Suprapubic skin (tissue), 4 donors: ENCODE data around the gene ANLN. TPM values are rescaled to one million over a fixed set of nuclear protein-coding genes. Genes with fewer than 3 reads are reported as not detected.

Experiments
- DNase-seq, 2 donors: peaks; one replicate each; pipeline ENCODE4 v3.0.0-alpha.2; 2019; ENCODE audit warnings: low spot score in 2 of 2
- H3K27ac ChIP-seq: fragments of 200-600 bp; sonication (generic); one replicate; pipeline ENCODE4 v1.5.1; 2019
- H3K27me3 ChIP-seq: fragments of 200-600 bp; sonication (generic); one replicate; pipeline ENCODE4 v1.5.1; 2019
- H3K36me3 ChIP-seq: fragments of 200-600 bp; sonication (generic); one replicate; pipeline ENCODE4 v1.5.1; 2019
- H3K4me1 ChIP-seq: fragments of 200-600 bp; sonication (generic); one replicate; pipeline ENCODE4 v1.5.1; 2019
- H3K4me3 ChIP-seq: fragments of 200-600 bp; sonication (generic); one replicate; pipeline ENCODE4 v1.5.1; 2019; ENCODE audit warnings: mild to moderate bottlenecking
- H3K9me3 ChIP-seq: fragments of 200-600 bp; sonication (generic); one replicate; pipeline ENCODE4 v1.5.1; 2019
- EP300 ChIP-seq: sonication (generic); formaldehyde crosslinking; IDR thresholded peaks from one replicate; pipeline ENCODE4 v1.6.1; 2017; ENCODE audit warnings: antibody characterized with exemption
- POLR2A ChIP-seq, 2 donors: fragments of 450-650 bp; IDR thresholded peaks; one replicate each; pipeline ENCODE4 v1.6.1; 2017; ENCODE audit warnings: antibody characterized with exemption in 2 of 2, mild to moderate bottlenecking in 2 of 2, moderate library complexity in 2 of 2
- POLR2AphosphoS5 ChIP-seq, 3 donors: sonication (generic); formaldehyde crosslinking; IDR thresholded peaks; one replicate each; pipeline ENCODE4 v1.6.1; 2017; ENCODE audit warnings: antibody characterized with exemption in 3 of 3
- WGBS: methylation state at CpG from one replicate; pipeline ENCODE4 v1.1.5; 2018; 5-methylcytosine and 5-hydroxymethylcytosine counted together
- total RNA-seq, 4 donors: library from RNA; depleted of rRNA; stranded (reverse); fragments of >200 nt; gene quantifications; one replicate each; pipeline ENCODE4 v1.1.0, GENCODE V29; 2016
- TF ChIP-seq, protein P1 (sequence below), 2 donors: fragments of 200-600 bp in 1 of 2; fragments of 450-650 bp in 1 of 2; sonication (generic) in 1 of 2; IDR thresholded peaks; one replicate each; pipeline ENCODE4 v1.5.1; 2016 to 2019; ENCODE audit warnings: antibody characterized with exemption in 2 of 2, mild to moderate bottlenecking in 1 of 2, moderate library complexity in 1 of 2

The ANLN gene
- total RNA-seq, 4 donors from 2014 or later = 10.1 to 33.5 (median 17.9) TPM

DNA sequence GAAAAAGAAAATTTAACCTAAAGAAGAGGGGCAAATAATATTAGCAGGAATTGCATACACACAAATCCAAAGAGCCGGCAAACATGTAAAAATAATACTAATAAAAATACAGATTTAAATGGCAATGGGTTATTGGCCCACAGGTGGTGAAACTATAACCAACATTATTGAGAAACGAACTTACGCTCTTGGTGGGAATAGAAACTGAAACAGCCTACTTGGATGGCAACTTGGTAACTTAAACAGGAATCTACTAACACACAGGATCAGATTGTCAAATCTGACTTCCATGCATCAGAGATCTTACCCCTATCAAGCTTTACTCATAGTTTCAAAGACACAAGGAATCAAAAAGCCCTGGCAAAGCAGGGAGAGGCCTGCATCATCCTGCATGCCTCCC, 66.5 kb downstream of the ANLN start:
- WGBS = 96% methylated on average over 3 of the region's 3 CpGs
- H3K9me3 ChIP-seq = no peaks in the 10 kb centered on the region
- H3K36me3 ChIP-seq = peaks cover 6% of the 10 kb centered on the region
- H3K4me1 ChIP-seq = no peaks in the 10 kb centered on the region
- no peak overlapping the region for H3K4me3 ChIP-seq
- H3K27ac ChIP-seq = no peak overlapping the region
- TF ChIP-seq POLR2A (IDR thresholded peaks at IDR 0.05) (no peak), EP300 (no peak), POLR2AphosphoS5 (IDR thresholded peaks at IDR 0.05) (no peak)
- TF ChIP-seq, protein P1, sequence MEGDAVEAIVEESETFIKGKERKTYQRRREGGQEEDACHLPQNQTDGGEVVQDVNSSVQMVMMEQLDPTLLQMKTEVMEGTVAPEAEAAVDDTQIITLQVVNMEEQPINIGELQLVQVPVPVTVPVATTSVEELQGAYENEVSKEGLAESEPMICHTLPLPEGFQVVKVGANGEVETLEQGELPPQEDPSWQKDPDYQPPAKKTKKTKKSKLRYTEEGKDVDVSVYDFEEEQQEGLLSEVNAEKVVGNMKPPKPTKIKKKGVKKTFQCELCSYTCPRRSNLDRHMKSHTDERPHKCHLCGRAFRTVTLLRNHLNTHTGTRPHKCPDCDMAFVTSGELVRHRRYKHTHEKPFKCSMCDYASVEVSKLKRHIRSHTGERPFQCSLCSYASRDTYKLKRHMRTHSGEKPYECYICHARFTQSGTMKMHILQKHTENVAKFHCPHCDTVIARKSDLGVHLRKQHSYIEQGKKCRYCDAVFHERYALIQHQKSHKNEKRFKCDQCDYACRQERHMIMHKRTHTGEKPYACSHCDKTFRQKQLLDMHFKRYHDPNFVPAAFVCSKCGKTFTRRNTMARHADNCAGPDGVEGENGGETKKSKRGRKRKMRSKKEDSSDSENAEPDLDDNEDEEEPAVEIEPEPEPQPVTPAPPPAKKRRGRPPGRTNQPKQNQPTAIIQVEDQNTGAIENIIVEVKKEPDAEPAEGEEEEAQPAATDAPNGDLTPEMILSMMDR (IDR thresholded peaks at IDR 0.05) = no peak
- H3K27me3 ChIP-seq = no peaks in the 10 kb centered on the region
- DNase-seq = no peak

DNA sequence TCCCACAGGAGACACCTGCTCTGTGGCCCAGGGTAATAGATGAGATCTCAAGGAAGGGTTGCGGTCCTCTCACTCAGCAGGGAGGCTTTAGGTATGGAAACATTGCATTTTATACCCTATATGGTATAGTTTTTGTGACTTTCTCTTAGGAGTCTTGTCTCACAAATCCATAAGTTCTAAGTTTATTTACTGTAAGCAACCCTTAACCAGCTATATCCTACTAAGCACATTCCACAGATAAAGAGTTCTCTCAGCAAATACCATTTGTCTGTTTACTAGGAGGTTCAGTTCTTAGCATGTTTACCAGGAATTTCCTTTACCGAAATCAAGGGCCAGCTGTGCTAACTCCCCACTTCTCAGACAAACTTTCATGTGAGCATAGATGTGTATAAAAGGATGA, 66.9 kb downstream of the ANLN start:
- H3K27ac ChIP-seq = no peak overlapping the region
- no peak overlapping the region for H3K4me3 ChIP-seq
- H3K27me3 ChIP-seq = no peaks in the 10 kb centered on the region
- H3K9me3 ChIP-seq = no peaks in the 10 kb centered on the region
- TF ChIP-seq POLR2A (IDR thresholded peaks at IDR 0.05) (no peak), EP300 (no peak), POLR2AphosphoS5 (IDR thresholded peaks at IDR 0.05) (no peak)
- TF ChIP-seq, protein P1 (IDR thresholded peaks at IDR 0.05) = no peak
- no peaks in the 10 kb centered on the region for H3K4me1 ChIP-seq
- DNase-seq = no peak
- 95% methylated on average over 2 of the region's 2 CpGs for WGBS
- peaks cover 6% of the 10 kb centered on the region for H3K36me3 ChIP-seq

DNA sequence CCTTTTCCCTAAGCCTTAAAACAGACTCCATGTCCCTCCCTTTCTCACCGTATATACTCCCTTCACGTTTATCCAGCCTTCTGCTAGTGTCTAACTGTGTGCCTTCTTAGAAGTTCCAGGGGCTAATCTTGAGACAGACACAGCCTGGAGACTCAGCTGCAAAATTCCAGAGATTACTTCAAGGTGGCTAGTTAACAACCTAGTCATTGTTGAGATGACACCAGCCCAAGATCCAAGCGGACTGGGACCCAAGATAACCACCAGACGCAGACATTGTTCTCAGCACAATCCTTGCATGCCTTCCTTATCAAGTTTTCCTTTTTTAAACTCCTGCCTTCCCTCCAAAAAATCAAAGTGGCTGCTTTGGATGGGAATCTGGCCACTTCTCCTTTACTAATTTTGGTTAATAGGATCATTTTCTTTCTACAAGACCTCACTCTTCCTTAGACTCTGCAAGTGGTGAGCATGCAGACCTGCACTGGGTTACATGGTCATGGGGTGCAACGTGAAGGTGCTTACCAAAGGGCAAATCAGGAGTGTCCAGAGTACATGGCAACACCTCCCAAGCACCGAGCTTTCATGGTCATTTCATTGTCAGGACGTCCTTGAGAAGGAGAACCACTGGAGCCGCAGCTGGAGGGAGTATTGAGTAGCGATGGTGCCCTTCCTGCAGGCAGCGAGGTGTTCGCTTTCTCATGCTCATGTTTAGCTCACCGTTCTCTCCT, 69.7 kb downstream of the ANLN start:
- no peak overlapping the region for H3K4me3 ChIP-seq
- 88% methylated on average over 12 of the region's 12 CpGs for WGBS
- no peak for DNase-seq
- H3K36me3 ChIP-seq = no peaks in the 10 kb centered on the region
- H3K9me3 ChIP-seq = no peaks in the 10 kb centered on the region
- no peaks in the 10 kb centered on the region for H3K4me1 ChIP-seq
- H3K27me3 ChIP-seq = no peaks in the 10 kb centered on the region
- TF ChIP-seq POLR2AphosphoS5 (IDR thresholded peaks at IDR 0.05) = no peak
- TF ChIP-seq, protein P1 (IDR thresholded peaks at IDR 0.05) = no peak
- TF ChIP-seq EP300 = no peak
- no peak for TF ChIP-seq POLR2A (IDR thresholded peaks at IDR 0.05)
- H3K27ac ChIP-seq = no peak overlapping the region

DNA sequence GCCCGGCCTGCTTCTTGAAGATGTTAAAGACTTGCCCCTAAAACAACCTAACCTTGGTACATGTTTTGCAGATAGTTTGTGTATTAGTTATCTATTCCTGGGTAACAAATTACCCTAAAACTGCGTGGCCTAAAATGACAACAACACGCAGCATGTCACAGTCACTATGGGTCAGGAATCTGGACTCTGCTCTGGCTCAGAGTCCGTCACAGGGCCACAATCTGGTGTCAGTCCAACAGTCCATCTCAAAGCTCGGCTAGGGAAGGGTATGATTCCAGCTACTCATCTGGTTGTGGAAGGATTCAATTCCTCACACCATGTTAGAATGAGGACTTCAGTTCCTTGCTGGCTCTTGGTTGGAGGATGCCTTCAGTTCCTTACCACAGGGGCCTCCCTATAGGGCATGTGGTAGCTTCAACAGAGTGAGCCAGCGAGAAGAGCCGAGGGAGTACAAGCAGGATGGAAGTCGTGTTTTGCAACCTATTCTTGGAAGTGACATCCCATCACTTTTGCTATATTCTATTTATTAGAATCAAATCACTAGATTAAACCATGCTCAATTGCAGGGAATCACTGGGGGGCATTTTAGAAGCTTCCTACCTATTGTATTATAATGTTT, 71.3 kb downstream of the ANLN start:
- DNase-seq = no peak
- 90% methylated on average over 8 of the region's 8 CpGs for WGBS
- no peaks in the 10 kb centered on the region for H3K9me3 ChIP-seq
- H3K4me3 ChIP-seq = no peak overlapping the region
- no peak overlapping the region for H3K27ac ChIP-seq
- no peaks in the 10 kb centered on the region for H3K4me1 ChIP-seq
- H3K36me3 ChIP-seq = no peaks in the 10 kb centered on the region
- TF ChIP-seq, protein P1 (IDR thresholded peaks at IDR 0.05) = no peak
- TF ChIP-seq POLR2A (IDR thresholded peaks at IDR 0.05) (no peak), POLR2AphosphoS5 (IDR thresholded peaks at IDR 0.05) (no peak), EP300 (no peak)
- no peaks in the 10 kb centered on the region for H3K27me3 ChIP-seq

DNA sequence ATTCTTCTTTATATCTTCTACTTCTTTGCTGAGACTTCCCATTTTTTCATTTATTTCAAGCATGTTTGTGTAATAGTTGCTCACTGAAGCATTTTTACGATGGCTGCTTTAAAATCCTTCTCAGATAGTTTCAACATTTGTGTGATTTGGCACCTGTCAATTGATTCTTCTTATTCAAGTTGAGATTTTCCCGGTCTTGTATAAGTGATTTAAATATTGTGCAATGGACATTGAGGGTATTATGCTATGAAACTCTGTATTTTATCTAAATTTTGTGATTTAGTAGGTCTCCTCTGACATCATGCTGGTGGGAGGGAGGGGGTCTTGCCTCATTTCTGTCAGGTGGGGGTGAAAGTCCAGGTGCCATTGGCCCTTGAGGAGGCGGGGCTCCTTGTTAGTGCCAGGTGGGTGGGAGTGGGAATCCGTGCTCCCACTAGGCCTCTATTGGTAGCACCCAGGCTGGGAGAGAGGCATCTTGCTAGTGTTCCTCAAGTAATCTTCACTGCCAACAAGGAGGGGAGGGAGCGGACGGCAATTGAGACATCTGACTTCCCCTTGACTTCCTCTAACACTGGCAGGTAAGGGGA, 73.0 kb downstream of the ANLN start:
- Histone ChIP-seq H3K4me3 (no peak overlapping the region), H3K27ac (no peak overlapping the region), H3K9me3 (no peaks in the 10 kb centered on the region), H3K36me3 (no peaks in the 10 kb centered on the region), H3K27me3 (no peaks in the 10 kb centered on the region), H3K4me1 (no peaks in the 10 kb centered on the region)
- TF ChIP-seq, protein P1 (IDR thresholded peaks at IDR 0.05) = no peak
- TF ChIP-seq POLR2A (IDR thresholded peaks at IDR 0.05) (no peak), POLR2AphosphoS5 (IDR thresholded peaks at IDR 0.05) (no peak), EP300 (no peak)
- DNase-seq = no peak
- WGBS = 84% methylated on average over 6 of the region's 6 CpGs
